AG09319 (cell line): ENCODE data around the gene SELENOS.

ENCODE experiments used
- DNase-seq: peaks from one replicate; pipeline ENCODE4 v3.0.0-alpha.2; 2010; ENCODE audit warnings: low read depth; ENCODE audit errors: extremely low read depth
- TF ChIP-seq, protein P1 (sequence below): IDR thresholded peaks from 2 replicates; pipeline ENCODE4 v1.5.1; 2011; ENCODE audit warnings: low read depth, mild to moderate bottlenecking, inconsistent platforms, low read length, moderate library complexity

The SELENOS gene

DNA sequence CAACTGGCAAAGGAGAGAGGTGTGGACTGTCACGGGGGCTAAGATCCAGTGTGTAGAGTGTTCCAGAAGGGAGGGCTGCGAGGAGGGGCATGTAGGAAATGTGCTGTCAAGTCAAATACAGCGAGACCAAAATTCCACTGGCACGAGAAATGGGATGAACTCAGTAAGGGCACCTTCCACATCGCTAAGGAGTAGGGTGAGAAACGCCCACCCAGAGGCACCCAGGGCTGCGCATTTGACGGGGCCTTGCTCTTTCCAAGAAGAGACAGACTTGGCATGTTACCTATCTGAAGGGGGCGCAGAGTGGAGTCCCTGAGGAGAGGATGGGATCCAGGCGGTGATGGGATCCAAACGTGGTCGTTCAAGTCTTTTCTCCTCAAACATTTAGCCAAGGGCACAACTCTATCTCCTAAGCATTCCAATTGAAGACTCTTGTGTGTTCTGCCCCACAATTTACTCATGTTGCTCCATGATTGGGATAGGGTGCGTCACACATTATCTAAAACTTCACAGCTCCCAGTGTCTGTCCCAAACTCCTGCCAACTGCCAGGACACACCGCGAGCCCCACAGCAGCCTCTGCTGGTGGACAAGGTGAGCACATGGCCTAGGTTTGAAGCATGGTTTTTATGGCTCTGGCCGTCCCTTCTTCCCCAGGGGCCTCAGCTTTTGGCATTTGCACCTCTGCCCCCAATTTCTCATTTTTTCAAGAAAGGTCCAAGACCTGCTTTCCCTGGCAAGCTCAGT, 7.6 kb downstream of the SELENOS start:
- TF ChIP-seq, protein P1, sequence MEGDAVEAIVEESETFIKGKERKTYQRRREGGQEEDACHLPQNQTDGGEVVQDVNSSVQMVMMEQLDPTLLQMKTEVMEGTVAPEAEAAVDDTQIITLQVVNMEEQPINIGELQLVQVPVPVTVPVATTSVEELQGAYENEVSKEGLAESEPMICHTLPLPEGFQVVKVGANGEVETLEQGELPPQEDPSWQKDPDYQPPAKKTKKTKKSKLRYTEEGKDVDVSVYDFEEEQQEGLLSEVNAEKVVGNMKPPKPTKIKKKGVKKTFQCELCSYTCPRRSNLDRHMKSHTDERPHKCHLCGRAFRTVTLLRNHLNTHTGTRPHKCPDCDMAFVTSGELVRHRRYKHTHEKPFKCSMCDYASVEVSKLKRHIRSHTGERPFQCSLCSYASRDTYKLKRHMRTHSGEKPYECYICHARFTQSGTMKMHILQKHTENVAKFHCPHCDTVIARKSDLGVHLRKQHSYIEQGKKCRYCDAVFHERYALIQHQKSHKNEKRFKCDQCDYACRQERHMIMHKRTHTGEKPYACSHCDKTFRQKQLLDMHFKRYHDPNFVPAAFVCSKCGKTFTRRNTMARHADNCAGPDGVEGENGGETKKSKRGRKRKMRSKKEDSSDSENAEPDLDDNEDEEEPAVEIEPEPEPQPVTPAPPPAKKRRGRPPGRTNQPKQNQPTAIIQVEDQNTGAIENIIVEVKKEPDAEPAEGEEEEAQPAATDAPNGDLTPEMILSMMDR: peak; percentile 22
- no peak for DNase-seq

DNA sequence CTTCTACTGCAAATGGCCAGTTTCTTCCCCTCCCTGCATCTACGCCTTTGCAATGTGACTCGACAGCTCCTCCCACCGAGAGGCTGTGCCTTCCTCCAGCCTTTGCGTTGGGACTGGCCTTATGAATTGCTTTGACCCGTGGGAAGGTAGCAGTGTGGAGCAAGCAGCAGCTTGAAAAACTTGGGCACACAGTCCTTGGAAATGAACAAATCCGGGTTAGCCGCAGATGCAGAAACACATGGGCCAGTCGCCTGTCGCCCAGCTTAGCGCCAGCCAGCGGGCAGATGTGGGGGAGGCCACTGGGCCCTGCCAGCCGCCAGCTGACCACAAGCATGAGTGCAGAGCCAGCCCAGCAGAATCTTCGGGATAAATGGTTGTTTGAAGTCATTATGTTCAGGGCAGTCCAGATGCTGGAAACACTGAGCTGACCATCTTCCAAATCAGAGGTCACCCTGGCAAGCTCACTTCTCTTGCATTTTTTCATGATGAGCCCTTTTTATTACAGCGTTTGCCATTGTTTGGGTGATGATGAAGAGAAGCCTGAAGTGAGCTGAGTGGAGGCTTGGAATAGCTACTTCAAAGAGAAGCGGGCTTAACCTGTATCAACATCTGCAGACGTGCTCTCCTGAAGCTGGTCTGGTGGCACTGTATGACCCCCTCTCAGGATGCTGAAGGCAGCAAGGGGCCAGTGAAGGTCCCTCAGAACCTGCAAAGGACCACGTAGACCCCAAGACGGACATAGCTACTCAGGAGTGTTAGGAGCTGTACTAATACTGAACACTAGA, 9.8 kb downstream of the SELENOS start:
- TF ChIP-seq, protein P1: no peak; the same call in 1 of the 2 replicates
- peak; percentile 80 for DNase-seq

DNA sequence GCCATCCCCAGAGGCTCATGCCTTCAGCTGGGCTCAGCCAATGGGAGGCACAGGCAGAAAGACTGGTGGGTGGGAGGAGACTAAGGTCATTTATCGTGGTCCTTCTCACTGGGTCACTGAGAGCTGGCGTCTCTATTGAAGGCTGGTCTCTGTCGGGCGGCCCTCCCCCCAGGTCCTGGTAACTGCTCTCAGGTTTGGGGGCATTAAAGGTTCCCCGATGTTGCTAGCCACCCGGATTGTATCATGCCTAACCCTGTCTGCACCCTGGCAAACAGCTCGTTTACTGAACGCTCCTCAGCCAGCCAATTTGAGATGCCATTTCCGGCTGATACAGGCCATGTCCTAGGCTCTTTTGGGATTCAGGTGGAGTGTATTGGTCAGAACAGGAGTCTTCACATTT, 10.5 kb downstream of the SELENOS start:
- no peak for DNase-seq

DNA sequence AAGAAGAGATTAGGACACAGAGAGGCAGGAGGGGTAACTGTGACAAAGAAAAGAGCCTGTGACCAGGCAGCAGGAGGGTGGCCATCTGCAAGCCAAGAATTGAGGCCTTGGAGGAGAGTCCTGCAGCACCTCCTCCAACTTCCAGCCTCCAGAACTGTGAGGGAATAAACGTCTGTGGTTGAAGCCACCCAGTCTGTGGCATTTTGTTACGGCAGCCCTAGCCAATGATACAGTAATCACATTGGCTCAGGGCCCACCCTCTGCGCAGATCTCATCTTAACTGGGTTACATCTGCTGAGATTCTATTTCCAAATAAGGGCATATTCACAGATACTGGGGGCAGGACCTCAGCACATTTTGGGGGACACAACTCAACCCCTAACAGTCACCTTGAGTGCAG, 11.3 kb downstream of the SELENOS start:
- peak; percentile 62 for DNase-seq
- TF ChIP-seq, protein P1: no peak

More for the DNA sequence above, 10.5 kb downstream of the SELENOS start:
- TF ChIP-seq, protein P1: no peak

DNA sequence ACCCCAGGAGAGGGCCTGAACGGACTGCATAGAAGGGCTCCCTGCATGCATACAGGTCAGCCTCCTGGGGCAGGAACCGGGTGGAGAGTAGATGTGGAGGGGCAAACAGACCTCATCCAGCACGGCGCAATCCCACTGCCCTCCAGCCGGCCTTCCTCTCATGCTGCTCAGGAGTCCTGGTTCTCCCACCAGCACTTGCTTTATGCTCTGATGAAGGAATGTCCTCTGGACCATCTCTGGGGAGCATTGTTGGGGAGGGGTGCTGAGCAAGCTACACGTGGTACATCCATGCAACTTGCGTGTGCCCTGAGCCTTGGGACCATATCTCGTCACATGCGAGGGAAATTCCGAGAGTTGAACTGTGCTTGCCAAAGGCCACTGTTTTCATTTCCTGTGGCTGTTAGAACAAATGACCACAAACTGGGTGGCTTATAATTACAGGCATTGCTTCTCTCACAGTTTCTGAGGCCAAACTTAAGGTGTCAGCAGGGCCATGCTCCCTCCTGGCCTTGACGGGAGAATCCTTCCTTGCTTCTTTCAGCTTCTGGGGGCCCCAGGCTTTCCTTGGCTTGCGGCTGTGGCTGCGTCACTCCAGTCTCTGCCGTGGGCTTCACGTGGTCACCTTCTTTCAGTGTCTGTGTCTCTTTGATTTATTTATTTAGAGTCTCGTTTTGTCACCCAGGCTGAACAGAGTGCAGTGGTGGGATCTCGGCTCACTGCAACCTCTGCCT, 12.2 kb downstream of the SELENOS start:
- no peak for DNase-seq
- TF ChIP-seq, protein P1: no peak

DNA sequence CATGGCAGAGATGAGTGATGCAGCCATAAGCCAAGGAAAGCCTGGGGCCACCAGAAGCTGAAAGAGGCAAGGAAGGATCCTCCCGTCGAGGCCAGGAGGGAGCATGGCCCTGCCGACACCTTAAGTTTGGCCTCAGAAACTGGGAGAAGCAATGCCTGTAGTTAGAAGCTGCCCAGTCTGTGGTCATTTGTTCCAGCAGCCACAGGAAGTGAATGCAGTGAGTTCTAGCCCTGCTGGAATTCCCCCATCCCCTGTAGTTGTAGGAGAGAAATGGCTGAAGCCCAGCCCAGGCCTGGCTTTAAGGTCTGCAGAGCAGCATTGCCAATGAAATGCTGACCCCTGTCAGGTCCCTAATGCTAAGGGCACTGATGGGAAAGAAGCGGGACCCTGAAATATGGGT, 13.3 kb downstream of the SELENOS start:
- no peak for DNase-seq

More for the DNA sequence above, 13.3 kb downstream of the SELENOS start:
- TF ChIP-seq, protein P1: no peak
